Neural cell (in vitro differentiated cells): ENCODE measurements around the gene SYNGR1.

Experiments
- CTCF ChIP-seq: fragments of 450-650 bp; IDR thresholded peaks from 2 replicates; pipeline ENCODE4 v1.5.1; 2014; ENCODE audit warnings: antibody characterized with exemption, mild to moderate bottlenecking, moderate library complexity; ENCODE audit not compliant: poor library complexity, severe bottlenecking
- EP300 ChIP-seq: fragments of 450-650 bp; conservative IDR thresholded peaks from 2 replicates; pipeline ENCODE4 v1.6.1; 2014; ENCODE audit warnings: antibody characterized with exemption, mild to moderate bottlenecking, moderate library complexity; ENCODE audit not compliant: poor library complexity, severe bottlenecking
- EZH2 ChIP-seq: fragments of 200-600, 300-800 bp; shearing (Covaris generic), sonication (generic); IDR thresholded peaks from 2 replicates; pipeline ENCODE4 v1.6.1; 2014; ENCODE audit warnings: antibody characterized with exemption, low read length, borderline replicate concordance, mild to moderate bottlenecking; ENCODE audit not compliant: insufficient read depth, poor library complexity, severe bottlenecking
- MXI1 ChIP-seq: fragments of 450-650 bp; conservative IDR thresholded peaks from 2 replicates; pipeline ENCODE4 v1.6.1; 2014; ENCODE audit warnings: antibody characterized with exemption, mild to moderate bottlenecking; ENCODE audit not compliant: poor library complexity, severe bottlenecking
- POLR2AphosphoS5 ChIP-seq: IDR thresholded peaks from 2 replicates; pipeline ENCODE4 v1.6.1; 2012
- RAD21 ChIP-seq: fragments of 450-650 bp; conservative IDR thresholded peaks from 2 replicates; pipeline ENCODE4 v1.6.1; 2014; ENCODE audit warnings: antibody characterized with exemption, mild to moderate bottlenecking, moderate library complexity
- SMC3 ChIP-seq: fragments of 450-650 bp; conservative IDR thresholded peaks from 2 replicates; pipeline ENCODE4 v1.6.1; 2014; ENCODE audit warnings: antibody characterized with exemption, mild to moderate bottlenecking, moderate library complexity; ENCODE audit not compliant: poor library complexity
- TAF1 ChIP-seq: IDR thresholded peaks from 2 replicates; pipeline ENCODE4 v1.6.1; 2012; ENCODE audit warnings: low read depth
- TF ChIP-seq, protein P1 (sequence below): IDR thresholded peaks from 2 replicates; pipeline ENCODE4 v1.6.1; 2012; ENCODE audit warnings: borderline replicate concordance

DNA sequence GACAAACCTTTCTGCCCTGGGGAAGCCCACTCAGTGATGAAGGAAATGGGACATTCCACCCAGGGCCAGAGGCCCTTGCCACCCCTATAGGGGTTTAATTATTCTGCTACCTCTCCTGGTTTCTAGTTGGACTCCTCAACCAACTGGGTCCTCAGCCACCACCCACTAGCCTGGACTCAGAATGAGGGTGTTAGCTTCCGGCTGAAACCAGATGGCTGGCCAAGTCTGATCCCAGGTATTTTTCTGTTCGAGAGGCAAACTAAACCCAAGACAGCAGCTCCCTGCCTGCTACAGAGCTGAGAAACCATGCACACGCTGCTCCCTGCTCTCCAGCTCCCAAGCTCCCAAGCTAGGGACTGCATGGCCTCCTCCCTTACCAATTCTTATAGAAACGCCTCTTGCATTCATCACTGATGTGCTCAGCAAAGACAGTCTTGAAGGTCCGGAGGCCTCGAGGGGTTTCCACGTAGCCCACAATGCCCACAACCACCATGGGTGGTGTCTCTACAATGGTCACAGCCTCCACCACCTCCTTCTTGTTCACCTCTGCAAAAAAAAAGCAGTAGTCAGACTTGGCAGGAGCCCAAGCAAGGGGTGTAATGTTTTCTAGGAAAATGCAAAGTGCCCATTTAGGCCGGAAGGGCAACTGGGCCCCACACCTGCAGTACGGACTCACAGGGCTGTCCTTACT, 32.6 kb upstream of the SYNGR1 start:
- TF ChIP-seq MXI1 = no peak
- no peak for TF ChIP-seq CTCF
- no peak for TF ChIP-seq RAD21
- no peak for TF ChIP-seq EP300
- no peak for TF ChIP-seq EZH2
- no peak for TF ChIP-seq TAF1
- TF ChIP-seq POLR2AphosphoS5 = no peak
- TF ChIP-seq, protein P1, sequence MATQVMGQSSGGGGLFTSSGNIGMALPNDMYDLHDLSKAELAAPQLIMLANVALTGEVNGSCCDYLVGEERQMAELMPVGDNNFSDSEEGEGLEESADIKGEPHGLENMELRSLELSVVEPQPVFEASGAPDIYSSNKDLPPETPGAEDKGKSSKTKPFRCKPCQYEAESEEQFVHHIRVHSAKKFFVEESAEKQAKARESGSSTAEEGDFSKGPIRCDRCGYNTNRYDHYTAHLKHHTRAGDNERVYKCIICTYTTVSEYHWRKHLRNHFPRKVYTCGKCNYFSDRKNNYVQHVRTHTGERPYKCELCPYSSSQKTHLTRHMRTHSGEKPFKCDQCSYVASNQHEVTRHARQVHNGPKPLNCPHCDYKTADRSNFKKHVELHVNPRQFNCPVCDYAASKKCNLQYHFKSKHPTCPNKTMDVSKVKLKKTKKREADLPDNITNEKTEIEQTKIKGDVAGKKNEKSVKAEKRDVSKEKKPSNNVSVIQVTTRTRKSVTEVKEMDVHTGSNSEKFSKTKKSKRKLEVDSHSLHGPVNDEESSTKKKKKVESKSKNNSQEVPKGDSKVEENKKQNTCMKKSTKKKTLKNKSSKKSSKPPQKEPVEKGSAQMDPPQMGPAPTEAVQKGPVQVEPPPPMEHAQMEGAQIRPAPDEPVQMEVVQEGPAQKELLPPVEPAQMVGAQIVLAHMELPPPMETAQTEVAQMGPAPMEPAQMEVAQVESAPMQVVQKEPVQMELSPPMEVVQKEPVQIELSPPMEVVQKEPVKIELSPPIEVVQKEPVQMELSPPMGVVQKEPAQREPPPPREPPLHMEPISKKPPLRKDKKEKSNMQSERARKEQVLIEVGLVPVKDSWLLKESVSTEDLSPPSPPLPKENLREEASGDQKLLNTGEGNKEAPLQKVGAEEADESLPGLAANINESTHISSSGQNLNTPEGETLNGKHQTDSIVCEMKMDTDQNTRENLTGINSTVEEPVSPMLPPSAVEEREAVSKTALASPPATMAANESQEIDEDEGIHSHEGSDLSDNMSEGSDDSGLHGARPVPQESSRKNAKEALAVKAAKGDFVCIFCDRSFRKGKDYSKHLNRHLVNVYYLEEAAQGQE = no peak
- TF ChIP-seq SMC3 = no peak
